Measurements from ENCODE around the gene ANKRD42. TPM values are rescaled to one million over a fixed set of nuclear protein-coding genes. Genes with fewer than 3 reads are reported as not detected.

The ANKRD42 gene
- total RNA-seq, 1 donor from 2014 or later = 10.4 TPM

DNA sequence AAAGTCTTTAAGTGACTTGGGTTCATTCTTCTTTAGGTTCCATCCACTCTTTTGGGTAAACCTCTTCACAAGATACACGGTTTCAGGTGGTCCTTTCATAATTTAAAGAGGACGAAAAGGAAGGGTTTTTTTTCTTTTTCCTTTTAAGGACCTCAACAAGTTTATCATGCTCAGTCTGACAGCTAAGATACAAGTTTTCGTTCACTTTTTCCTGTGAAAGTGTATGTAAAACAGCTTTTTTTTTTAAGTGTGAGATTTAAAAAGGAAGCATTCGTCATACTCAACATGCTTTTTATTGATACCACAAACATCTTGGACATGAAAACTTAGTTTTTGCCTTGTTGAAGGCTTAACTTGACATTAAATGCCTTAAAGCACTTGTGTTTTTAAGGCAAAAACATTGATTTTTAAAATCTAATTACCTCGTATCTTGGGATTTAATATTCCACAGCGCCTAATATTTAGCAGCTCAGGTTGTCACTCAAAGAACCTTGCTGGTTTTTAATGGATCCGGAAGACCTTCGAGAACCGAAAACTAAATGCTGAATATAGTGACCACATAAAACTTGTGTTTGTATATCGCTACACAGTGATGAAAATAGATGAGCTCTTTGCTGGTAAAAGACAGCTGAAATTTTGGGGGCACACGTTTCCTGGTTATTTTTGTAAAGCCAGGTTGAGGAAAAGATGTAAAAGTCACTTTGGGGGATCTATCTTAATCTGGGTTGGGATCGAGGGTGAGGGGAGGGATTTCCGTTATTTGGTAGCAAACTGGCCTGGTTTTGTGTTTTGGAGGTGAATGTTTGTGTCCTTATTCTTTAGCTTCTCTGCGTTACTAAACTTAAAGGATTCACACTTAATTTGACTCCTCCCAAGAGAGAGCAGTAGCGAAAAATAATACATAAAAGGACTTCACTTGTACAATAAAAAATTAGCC, 34.3 kb upstream of the ANKRD42 start:
- H3K4me1 Mint-ChIP-seq (ENCODE audit: low read depth) = peaks cover 33% of the 10 kb centered on the region
- H3K27ac Mint-ChIP-seq (ENCODE audit: unreplicated experiment) = peak overlapping the region; percentile 100
- peaks cover 16% of the 10 kb centered on the region for H3K36me3 Mint-ChIP-seq (ENCODE audit: low read depth)
- H3K9me3 Mint-ChIP-seq (ENCODE audit: low read depth) = no peaks in the 10 kb centered on the region
- DNase-seq (ENCODE audit: low spot score) = no peak
- H3K27me3 Mint-ChIP-seq (ENCODE audit: low read depth) = no peaks in the 10 kb centered on the region
- TF ChIP-seq, protein P1, sequence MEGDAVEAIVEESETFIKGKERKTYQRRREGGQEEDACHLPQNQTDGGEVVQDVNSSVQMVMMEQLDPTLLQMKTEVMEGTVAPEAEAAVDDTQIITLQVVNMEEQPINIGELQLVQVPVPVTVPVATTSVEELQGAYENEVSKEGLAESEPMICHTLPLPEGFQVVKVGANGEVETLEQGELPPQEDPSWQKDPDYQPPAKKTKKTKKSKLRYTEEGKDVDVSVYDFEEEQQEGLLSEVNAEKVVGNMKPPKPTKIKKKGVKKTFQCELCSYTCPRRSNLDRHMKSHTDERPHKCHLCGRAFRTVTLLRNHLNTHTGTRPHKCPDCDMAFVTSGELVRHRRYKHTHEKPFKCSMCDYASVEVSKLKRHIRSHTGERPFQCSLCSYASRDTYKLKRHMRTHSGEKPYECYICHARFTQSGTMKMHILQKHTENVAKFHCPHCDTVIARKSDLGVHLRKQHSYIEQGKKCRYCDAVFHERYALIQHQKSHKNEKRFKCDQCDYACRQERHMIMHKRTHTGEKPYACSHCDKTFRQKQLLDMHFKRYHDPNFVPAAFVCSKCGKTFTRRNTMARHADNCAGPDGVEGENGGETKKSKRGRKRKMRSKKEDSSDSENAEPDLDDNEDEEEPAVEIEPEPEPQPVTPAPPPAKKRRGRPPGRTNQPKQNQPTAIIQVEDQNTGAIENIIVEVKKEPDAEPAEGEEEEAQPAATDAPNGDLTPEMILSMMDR (IDR thresholded peaks at IDR 0.05) = no peak
- peak overlapping the region; percentile 100 for H3K4me3 Mint-ChIP-seq (ENCODE audit: unreplicated experiment)

DNA sequence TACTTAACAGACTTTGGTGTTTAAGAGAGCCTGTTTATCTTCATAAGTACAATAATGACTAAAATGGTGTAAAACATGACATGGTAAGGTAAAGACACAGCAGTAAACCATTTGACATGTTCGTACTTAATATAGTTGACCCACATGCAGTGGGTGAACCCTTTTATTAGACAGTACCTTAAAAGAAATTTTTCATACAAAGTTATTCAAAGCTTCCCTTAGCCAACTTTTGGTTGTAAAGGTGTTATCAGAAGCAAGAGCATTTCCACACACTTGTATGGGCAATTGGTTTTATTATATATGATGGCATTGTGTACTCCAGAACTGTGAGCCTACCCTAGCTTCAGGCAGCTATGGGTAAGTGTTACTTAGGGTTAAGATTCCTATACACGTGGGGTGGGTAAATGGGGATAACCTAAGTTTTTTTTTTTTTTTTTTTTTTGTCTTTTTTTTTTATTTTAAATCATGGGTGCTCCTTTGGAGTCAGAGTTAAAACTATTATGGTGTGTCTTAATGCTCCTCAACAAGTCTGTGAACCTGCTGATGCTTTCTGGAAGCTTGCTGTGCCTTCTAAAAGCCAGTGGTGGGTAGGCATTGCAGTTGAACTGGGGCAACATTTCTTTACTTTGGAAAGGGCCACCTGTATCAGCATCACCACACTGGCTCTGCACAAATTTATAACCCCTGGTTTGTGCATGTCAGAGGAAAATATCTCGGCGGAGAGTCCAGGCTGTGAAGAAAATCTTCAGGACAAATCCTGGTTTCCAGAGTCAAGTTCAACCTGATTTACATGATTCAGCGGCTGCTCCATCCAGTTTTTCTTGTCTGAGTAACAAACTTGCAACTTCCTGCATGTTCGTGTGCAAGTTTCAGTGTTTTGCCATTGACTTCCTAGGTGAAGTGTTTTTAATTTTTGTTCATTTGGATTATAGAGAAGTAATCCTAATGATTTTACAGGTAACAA, 33.3 kb upstream of the ANKRD42 start:
- TF ChIP-seq, protein P1 (IDR thresholded peaks at IDR 0.05) = no peak
- H3K27me3 Mint-ChIP-seq (ENCODE audit: low read depth) = no peaks in the 10 kb centered on the region
- peak overlapping the region; percentile 100 for H3K27ac Mint-ChIP-seq (ENCODE audit: unreplicated experiment)
- H3K4me1 Mint-ChIP-seq (ENCODE audit: low read depth) = peaks cover 33% of the 10 kb centered on the region
- H3K9me3 Mint-ChIP-seq (ENCODE audit: low read depth) = no peaks in the 10 kb centered on the region
- peaks cover 21% of the 10 kb centered on the region for H3K36me3 Mint-ChIP-seq (ENCODE audit: low read depth)
- peak overlapping the region; percentile 100 for H3K4me3 Mint-ChIP-seq (ENCODE audit: unreplicated experiment)
- DNase-seq (ENCODE audit: low spot score) = no peak

DNA sequence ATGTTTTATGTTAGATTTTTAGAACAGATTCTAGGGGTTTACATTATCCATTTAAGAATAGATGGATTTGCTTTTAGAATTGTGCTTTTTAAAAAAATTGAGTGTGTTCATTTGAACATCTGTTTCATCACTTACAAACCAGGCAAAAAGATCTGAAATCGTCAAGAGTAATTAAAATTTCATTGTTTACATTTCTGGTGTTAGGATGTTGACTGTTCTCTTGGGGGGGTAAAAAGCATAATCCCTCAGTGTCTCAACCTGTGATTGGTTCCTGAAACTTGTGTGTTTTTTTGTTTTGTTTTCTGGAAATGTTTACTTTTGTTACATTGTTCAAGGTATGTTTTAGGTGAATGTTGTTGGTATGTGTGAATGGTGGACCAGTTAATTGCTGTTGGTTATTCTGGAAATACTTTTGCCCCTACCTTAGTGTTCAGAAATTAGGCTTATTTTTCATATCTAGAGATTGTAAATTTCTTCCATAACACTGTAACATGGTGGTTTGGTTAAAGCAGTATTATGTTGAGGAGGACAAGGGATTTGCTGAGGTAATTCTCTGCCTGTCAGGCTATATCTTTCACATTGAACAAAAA, 31.8 kb upstream of the ANKRD42 start:
- Mint-ChIP-seq H3K27me3 (ENCODE audit: low read depth) (no peaks in the 10 kb centered on the region), H3K9me3 (ENCODE audit: low read depth) (peaks cover 3% of the 10 kb centered on the region), H3K4me1 (ENCODE audit: low read depth) (peaks cover 40% of the 10 kb centered on the region), H3K4me3 (ENCODE audit: unreplicated experiment) (peak overlapping the region; percentile 14), H3K27ac (ENCODE audit: unreplicated experiment) (peak overlapping the region; percentile 100), H3K36me3 (ENCODE audit: low read depth) (peaks cover 33% of the 10 kb centered on the region)
- TF ChIP-seq, protein P1 (IDR thresholded peaks at IDR 0.05) = no peak
- DNase-seq (ENCODE audit: low spot score) = no peak

- TF ChIP-seq, protein P1 (IDR thresholded peaks at IDR 0.05) = no peak
- Mint-ChIP-seq H3K27ac (ENCODE audit: unreplicated experiment) (peak overlapping the region; percentile 49), H3K4me3 (ENCODE audit: unreplicated experiment) (no peak overlapping the region), H3K27me3 (ENCODE audit: low read depth) (no peaks in the 10 kb centered on the region), H3K9me3 (ENCODE audit: low read depth) (peaks cover 3% of the 10 kb centered on the region), H3K4me1 (ENCODE audit: low read depth) (peaks cover 40% of the 10 kb centered on the region), H3K36me3 (ENCODE audit: low read depth) (peaks cover 32% of the 10 kb centered on the region)
- no peak for DNase-seq (ENCODE audit: low spot score)
Observed at GRCh38 chr11:83162377-83162776, 31.1 kb upstream of the ANKRD42 start.

Measured in chondrocyte (in vitro differentiated cells).